Fibroblast of skin of left biceps (primary cell): Measurements from ENCODE around the gene RBM19.

Experiments used
- DNase-seq, 2 experiments: peaks; one replicate each; pipeline ENCODE4 v3.0.0-alpha.2; 2013; ENCODE audit warnings: low read depth in 2 of 2

RBM19 gene

DNA sequence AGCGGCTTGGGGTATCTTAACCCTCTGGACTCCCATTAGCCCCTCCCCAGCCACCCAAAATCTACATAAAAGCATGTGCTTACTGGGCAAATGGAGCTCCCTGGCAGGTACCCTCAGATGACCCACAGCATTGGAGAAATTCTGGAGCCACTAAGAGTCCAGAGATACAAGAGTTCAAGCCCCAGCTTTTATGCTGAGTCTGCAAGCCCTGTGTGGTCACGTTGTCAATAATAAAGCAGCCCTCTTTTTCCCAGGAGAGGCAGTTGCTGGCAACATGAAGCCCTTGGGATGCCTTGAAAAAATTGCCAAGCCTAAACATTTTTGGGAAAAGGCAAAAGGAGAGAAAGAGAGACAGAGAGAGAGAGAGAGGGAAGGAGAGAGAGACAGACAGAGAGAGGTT lies 83.4 kb downstream of the RBM19 start:
- DNase-seq, result no peak

DNA sequence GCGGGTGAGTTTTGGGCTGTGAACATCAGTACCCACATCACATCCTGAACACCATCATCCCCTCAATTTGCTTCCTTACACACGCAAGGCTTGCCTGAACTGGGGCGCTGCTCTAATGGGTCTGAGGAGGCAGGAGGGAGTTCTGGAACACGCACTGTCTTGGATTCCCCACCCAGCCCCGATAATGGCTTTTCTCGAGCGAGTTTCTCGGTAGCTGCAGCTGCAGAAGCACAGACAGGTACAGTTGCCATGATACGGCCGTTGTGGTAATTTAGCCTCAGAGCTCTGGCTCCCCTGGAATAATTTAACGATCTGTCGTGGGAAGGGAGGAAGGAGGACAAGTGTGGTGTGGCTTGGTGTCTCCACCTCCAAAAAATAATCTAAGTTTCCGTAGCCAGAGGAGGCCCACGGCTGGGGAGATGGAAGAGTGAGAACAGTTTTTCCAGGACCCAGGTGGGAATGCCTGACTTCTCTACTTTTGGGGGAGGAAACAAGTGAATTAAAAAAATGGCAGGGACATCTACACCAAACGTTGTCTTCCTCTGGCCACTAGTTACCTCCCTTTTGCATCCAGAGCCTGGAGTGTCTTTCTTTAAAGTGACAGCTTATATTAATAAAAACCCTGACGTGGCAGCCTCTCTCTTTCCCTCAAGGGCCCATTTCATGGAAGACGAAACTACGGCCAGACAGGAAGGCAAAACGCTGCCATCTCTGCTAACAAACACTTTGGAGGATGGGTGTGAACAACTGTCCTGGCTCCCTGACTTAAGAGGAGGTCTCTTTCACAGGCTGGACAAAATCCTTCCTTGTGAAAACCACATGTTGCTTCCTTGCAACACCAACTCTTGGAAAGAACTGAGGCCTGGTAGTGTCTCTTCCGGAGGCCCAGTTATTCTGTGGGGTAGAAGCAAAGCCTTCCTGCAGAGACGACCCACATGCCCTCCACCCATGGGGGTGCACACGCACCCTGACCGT lies 84.8 kb downstream of the RBM19 start:
- DNase-seq, result no peak

DNA sequence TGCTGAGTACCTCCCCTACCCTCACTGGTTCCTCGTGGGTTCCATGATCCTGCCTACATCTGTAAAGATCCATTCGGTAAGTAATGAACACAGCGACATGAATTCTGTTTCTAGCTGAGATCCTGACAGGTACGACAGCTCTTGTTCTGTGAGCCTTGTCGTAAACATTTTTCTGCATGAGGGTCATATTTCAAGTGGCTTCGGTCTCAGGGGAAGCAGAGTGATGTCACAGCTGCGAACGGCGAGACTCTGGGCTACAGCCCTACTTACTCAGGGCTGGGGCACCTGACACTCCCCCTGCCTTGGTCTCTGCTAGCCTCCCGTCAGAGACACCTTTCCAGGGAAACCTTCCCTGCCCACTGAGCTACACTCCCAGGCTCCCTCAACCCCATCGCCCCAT lies 85.8 kb downstream of the RBM19 start:
- DNase-seq, result no peak

DNA sequence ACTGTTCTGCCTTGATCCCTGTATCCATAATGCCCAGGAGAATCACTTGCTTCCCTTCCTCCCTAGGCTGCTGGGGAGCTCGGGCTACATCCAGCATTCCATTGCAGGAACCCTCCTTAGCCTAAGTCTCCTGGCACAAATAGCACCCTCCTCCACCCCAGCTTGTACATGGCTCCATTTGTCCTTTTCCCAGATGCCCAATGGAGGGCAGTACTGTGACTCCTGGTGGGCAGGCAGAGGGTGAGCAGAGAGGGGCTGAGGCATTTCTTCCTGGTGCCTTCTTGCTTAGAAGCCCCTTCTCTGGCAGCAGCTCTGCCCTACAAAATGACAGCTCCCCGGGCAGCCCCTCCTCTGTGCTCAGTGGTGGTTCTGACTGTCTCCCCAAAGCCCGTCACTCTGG lies 86.5 kb downstream of the RBM19 start:
- DNase-seq, result no peak

DNA sequence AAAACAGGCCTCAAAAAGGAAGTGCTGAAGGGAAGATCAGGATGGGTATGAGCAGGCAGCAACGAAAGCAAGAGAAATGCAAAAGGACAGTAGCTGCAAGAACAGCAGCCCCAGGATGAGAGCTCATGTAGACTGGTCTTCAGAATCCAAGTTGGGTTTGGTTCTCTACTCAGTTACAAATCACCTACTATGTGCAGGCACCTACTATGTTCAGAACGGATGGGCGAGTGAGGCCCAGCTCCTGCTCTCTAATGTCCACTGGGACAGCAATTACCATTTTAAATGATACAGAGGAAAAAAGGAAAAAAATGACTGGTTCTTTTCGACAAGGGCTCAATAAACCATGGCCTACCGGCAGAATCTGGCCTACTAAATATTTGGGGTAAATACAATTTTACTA lies 88.5 kb downstream of the RBM19 start:
- DNase-seq, result no peak

DNA sequence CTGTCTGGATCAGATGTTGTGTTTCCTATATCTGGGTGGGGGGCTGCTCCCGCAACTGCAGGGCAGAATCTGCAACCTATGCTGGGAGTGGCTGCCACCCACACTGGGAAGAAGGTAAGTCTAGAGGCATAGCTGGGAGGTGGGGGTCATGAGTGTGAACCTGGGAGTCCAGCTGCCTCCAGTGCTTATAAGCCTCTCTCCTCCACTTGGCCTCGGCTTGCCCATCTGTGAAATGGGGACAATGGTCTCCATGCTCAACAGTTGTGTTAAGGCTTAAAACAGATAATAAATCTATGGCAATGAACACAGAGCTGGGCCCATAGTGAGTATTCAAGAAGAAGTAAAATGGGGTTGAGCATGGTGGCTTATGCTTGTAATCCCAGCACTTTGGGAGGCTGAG lies 90.0 kb downstream of the RBM19 start:
- no peak for DNase-seq

DNA sequence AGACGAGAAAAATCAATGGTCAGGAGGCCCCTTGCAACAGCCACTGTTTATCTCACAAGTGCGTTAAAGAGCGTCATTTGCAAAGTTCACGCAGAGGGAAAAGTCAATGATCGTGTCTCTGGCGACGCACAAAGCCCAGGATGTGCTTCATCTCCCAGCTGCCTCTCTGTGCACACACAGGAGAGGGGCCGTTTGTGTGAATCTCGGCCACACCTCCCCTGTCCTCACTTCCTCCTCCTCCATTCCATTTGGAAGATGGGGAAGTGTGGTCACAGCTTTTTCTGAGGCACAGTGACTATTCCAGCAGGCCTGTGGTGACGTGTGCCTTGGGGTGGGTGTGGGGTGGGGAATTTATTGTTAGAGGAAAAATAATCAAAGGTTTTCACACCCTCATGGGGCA lies 90.4 kb downstream of the RBM19 start:
- DNase-seq, result no peak

DNA sequence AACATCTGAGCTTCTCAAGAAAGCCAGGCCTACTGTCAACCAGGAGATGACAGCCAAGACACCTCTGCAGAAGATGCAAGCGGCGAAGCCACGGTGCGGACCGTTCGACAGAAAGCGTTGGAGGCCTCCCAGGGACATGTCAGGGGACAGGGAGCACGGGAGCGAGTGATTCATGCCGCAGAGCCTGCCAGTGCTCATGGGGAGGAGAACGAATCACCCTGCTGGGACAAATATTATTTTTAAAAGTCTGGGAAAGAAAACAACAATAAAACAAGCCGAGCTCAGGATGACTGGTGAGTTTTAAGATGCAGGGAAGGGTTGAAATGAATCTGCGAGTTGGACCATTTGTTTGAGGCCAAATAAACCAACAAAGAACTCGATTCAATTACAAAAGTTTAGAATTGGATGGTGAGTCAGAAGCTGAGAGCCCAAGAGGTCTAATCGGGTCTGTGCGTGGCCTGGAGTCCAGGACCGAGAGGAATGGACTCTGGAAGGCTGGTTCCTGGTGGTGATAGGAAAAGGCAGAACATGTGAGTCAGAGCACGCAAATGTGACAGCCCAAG lies 91.0 kb downstream of the RBM19 start:
- no peak for DNase-seq

DNA sequence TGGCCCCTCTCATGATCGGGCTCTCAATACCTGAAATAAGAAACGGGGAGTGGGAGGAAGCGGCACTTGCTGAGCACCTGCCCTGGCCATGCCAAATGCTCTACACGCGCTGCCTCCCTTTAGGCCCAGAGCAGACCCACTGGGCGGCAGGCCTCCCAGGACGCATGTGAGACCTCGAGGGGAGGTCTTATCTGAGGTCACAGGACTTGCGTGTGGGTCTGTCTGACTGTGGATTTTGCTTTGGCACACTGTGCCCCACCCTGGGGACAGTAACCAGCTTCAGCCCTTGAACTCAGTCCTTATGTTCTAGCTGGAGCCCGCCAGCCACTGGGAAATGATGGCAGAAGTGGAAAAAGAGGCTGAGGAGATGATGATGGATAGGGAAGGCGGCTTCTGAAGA lies 91.8 kb downstream of the RBM19 start:
- DNase-seq, result no peak

DNA sequence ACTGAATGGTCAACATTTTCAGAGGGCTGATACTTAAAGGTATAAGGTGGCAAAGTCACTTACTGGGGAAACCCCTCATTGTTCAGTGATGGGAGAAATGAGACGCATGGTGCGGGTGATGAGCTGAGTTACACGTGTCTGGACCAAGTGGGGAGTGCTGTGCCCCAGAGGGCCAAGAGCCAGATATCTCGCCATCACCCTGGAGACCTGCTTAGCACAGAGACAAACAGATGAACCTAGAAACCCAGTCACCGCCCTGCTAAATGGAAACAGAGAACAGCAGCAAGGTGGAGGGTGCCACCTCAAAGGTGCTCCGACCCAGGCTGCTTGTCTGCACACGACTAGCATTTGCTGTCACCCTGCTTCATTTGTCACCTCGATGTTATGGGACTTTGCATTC lies 92.4 kb downstream of the RBM19 start:
- no peak for DNase-seq

DNA sequence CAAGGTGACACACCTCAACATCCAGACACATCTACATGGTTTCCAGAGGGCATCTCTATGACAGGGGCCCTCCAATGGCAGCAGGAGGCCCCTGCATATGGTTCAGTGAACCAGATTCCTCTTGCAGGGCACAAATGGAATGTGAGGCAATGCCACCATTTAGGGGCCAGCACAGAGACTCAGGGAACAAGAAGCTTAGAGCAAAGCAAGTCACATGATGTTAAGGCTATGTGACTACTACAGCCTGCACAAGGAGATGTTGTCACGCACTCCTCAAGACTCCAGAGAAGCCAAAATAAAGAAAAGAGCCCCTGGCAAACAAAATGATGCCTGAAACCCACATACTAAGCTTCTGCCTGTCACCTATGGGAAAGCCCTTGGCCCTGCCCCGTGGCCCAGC lies 95.2 kb downstream of the RBM19 start:
- DNase-seq, result no peak

DNA sequence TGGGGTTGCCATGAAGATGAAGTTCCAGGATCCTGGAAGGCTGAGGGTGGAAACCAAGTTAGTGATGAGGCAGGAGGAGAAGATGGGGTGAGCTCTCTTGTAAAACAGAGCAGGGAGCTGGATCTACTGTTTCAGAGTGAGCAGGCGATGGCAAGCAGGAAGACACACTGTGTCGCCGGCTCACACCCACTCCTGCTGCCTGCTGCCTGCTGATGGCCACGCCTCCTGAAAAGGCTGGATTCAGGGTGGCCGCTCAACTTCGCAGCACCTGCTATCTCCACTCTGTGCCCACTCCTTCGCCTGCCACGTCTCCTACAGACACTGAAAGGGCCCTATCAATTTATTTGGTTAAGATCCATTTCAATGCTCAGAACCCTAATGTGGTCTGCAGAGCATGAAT lies 96.1 kb downstream of the RBM19 start:
- DNase-seq, result no peak

DNA sequence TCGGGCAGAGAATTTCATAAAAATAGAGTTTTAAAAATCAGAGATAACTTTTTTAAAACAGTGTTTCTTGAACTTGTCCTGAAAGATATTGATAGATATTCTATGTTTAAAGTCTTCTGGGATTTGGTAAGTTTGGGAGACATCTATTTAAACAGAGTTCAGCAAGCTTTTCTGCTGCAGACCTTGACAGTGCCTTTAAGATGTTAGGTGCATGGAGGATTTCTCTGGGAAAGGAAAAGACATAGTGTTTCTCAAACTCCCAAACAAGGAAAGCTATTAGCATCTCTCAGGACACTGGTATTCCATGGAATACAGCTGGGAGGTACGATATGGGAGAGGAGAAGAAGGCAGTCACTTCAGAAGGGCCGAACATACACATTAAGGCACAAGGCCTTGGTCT lies 97.8 kb downstream of the RBM19 start:
- DNase-seq, result no peak

DNA sequence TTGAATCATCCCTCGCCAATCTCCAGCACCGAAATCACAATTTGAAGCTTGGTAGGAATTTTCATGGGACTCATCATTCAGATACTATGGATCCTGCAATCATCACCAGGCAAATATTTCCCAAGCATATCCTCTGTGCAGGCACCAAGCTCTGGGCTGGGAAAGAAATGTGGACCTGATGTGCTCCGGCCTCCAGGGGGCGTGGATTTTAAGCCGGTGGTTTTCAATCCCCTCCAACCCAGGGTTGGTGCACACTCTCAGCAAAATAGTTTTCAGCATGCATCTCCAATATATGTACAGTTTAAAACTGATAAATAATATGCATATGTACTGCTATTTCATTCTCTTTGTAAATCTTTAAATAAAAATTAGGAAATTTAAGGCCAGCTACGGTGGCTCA lies 98.9 kb downstream of the RBM19 start:
- DNase-seq, result no peak

DNA sequence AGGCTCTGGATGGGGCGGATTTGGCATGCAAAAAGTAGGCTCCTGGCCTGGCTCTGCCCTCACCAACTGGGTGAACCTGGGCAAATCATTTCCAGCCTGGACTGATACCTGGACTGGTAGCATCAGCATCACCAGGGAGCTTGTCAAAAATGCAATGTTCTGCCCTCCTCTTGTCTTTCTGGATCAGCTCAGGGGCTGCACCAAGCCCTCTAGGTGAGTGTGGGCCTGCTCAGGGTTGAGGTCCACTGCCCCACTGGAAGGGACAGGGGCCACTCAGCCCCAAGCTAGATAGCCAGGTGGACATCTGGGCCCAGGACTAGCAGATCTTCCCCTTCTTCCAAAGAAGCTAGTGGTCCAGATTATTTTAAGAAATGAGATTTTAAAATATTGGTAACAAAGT lies 99.6 kb downstream of the RBM19 start:
- DNase-seq, result no peak

DNA sequence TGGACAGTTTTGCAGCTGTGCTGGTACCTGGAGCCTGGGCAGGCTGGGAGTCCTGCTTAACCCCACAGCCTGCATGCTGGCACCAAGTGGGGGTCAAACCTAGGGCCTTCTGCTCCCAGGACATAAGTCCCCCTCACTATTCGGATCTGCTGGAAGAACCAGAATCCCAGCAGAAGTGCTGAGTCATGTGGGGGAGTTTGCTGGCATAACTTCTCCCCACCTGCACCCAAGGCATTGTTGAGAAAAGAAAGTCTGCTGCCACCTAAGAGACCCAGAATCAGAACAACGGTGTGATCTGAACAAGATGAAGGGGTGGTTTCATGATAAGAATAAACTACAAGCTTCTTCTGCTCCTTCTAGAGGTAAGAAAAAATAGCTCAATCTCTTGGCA lies 102.7 kb downstream of the RBM19 start:
- DNase-seq, result no peak

DNA sequence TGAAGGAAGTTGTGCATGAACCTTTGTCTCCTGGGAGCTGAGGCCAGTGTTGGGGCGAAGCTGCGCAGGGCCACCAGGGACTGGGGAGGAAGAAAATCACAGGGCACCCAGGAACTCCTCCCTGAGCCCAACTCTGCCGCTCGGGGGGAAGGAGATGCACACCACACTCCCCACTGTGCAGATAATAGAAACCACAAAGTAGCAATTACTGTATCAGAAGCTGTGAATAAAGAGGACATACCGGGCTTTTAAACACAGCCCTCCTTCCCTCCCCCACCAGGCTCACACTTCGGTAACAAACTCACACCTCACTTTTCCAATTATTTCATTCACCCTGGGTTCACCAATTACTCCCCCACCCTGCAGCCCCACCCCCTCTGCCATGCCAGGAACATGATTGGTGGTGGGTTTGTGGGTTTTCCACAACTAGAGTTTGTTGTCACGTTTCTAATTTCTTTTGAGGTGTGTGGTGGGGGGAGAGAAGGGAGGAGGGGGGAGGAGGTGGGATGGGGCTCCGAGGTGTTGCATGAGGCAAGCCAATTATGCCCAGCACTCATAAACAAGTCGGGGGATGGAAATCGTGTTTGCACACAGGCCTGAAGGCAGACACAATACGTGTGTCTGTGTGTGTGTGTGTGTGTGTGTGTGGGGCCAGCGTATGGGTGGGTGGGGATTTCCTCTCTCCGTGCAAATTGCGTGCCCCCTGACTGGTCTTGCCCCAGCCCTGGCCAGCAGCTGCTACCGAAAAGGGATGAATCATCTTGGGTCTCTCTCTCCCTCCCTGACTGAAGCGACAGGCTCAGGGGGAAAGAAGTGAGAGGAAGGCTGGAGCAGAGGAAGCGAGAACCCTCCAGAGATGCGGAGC lies 103.3 kb downstream of the RBM19 start:
- peak; percentile 30 to 40 for DNase-seq

DNA sequence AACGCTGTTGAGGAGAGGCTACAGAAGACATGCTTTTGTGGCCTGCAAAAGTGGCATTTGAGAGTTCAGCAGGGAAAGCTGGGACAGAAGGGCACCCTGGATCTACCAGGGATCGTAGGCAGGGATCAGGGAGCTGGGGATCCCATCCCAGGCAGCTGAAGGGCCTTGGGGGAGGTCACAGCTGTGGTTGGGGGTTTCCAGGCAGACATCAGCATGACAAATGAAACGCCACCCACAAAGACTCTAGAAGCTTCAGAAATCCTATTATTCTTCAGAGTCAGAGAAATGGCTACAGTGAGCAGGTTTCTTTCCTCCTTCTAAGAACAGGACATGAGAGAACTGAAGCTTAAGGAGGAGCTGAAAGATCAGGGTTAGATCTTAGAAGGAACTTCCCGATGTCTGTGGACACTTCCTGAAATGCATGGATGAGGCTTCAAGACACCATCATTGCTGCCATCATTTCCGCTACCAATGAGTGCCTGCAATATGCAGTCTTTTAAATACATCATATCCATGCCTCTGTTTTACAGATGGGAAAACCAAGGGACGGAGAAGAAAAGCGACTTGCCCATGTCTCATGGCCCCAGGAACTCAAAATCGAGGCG lies 104.3 kb downstream of the RBM19 start:
- no peak for DNase-seq

DNA sequence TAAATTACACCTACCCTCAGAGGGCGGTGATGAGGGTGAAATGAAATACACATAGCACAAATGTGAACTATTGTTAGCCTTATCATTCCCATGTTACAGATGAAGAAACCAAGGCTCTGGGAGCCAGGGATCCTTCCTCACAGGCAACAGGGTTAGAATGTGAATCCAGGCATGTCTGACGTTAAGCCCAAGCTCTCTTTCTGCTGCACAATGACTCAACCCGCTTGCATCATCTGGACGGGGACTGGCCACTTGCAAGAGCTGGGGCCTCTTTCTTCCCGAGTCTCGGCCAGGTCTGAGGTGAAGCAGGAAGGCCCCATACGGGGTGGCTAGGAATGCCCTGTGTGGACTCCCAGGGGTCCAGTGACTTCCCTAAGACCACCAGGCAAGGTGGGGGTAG lies 105.2 kb downstream of the RBM19 start:
- DNase-seq, result peak; percentile 58 to 65

DNA sequence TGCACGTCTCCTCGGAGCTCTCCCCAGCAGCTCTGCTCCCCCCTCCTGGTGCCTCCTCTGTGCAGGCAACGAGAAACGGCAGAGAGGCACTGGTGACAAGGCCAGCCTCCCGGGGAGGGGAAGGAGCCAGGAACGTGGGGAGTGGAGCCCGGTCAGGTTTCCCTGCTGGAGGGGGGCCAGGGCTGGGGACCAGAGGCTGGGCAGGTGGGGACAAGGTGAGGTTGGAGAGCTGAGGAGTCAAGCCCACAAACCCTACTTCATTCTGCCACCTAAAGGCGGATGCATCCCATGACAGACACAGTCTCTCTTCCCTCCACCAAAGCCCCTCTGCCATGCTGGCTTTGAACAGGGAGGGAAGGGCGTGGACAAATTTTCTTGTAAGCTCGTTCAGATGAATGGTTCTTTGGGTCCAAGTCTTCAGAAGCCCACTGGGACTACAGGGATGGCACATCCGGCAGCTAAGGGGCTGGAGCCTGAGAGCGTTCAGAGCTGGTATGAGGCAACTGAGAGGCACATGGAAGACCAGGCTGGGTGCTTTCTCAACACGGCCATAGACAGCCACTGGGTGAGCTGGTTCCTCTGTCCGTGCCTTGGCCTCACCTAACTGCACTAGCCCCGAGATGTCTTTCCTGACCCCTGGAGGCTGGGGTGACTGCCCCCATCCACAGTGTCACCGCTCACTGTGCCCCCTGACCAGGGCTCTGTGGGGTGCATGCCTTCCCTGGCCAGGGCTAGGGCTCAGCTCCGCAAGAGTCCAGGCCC lies 105.9 kb downstream of the RBM19 start:
- DNase-seq, result no peak

DNA sequence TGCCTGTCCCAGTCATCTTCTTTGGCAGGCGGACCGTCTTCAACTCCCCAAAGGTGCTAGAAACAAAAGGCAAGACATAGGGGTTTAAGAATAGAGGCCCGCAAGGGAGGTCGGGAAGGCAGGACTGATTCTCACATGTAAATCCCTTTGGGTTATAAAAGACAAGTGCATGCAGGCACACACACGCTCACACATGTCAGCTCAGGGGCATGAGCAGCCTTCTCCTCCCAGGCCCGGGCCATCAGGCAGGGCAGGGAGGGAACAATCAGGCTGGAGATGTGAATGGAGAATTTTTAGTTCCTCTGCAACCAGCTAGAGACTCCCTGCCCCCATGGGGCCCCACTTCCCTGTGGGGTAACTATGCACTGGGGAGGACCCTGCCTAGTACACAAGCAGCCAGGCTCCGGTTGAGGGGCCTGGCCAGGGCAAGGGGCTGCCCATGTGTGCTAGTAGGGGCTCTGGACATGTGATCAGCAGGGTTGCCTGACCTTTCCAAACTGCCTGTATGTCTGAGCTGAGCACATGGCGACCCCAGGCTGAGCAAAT lies 107.2 kb downstream of the RBM19 start:
- DNase-seq, result no peak
